OCI-LY7 (cell line): Measurements from ENCODE around the gene TECRL. TPM values are rescaled to one million over a fixed set of nuclear protein-coding genes. Genes with fewer than 3 reads are reported as not detected.

Experiments used
- BruUV-seq: library from RNA; stranded (reverse); fragments of 400-500 nt; replicated peaks from 2 replicates; lab custom pipeline; 2021; lab: Mats Ljungman, UMichigan
- CTCF ChIA-PET: fragments of 300-600 bp; sonication (Branson Sonifier 250); formaldehyde crosslinking; loops from one replicate; lab custom pipeline; 2022; ENCODE audit warnings: antibody characterized with exemption; ENCODE audit not compliant: unreplicated experiment; lab: Charles Lee
- POLR2A ChIA-PET: fragments of 300-600 bp; sonication (Branson Sonifier 250); formaldehyde crosslinking; loops from one replicate; lab custom pipeline; 2022; ENCODE audit warnings: antibody characterized with exemption; lab: Charles Lee
- DNase-seq: peaks from one replicate; pipeline ENCODE4 v3.0.0-alpha.2; 2015; ENCODE audit warnings: low spot score
- H2AFZ ChIP-seq: fragments of 200-600 bp; sonication (generic), shearing (Covaris generic); 2 replicates; pipeline ENCODE4 v1.6.1; 2014; ENCODE audit warnings: mild to moderate bottlenecking, antibody characterized with exemption, low read length, moderate library complexity
- H3K27ac ChIP-seq: fragments of 200-600 bp; sonication (generic); 2 replicates; pipeline ENCODE4 v1.5.1; 2014; ENCODE audit warnings: mixed run types, low read depth, mild to moderate bottlenecking, moderate library complexity, low read length, inconsistent platforms; ENCODE audit not compliant: poor library complexity, severe bottlenecking
- H3K36me3 ChIP-seq: fragments of 200-600 bp; sonication (generic); 2 replicates; pipeline ENCODE4 v1.6.1; 2014; ENCODE audit warnings: mild to moderate bottlenecking, antibody characterized with exemption, low read length, moderate library complexity, mixed read lengths; ENCODE audit not compliant: insufficient read depth
- H3K4me1 ChIP-seq: fragments of 200-600 bp; sonication (generic); 2 replicates; pipeline ENCODE4 v1.5.1; 2014; ENCODE audit warnings: mild to moderate bottlenecking, low read length; ENCODE audit not compliant: insufficient read depth, poor library complexity, severe bottlenecking
- H3K4me2 ChIP-seq: fragments of 200-600 bp; sonication (generic); 2 replicates; pipeline ENCODE4 v1.6.1; 2014; ENCODE audit warnings: mild to moderate bottlenecking, low read length
- H3K4me3 ChIP-seq: fragments of 200-600 bp; sonication (generic); 2 replicates; pipeline ENCODE4 v1.5.1; 2014; ENCODE audit warnings: mild to moderate bottlenecking, low read depth, low read length; ENCODE audit not compliant: poor library complexity, severe bottlenecking
- H3K79me2 ChIP-seq: fragments of 200-600 bp; sonication (generic); 2 replicates; pipeline ENCODE4 v1.6.1; 2016; ENCODE audit warnings: low read depth, mild to moderate bottlenecking, low read length, moderate library complexity, mixed read lengths; ENCODE audit not compliant: insufficient read depth
- H3K9me2 ChIP-seq: fragments of 200-600 bp; sonication (generic); 2 replicates; pipeline ENCODE4 v1.6.1; 2016; ENCODE audit warnings: mild to moderate bottlenecking, low read length, mixed read lengths; ENCODE audit not compliant: insufficient read depth
- H3K9me3 ChIP-seq: fragments of 200-600 bp; sonication (generic); 2 replicates; pipeline ENCODE4 v1.6.1; 2014; ENCODE audit warnings: mild to moderate bottlenecking, mixed run types, low read length, mixed read lengths
- H4K20me1 ChIP-seq: fragments of 200-600 bp; sonication (generic); 2 replicates; pipeline ENCODE4 v1.6.1; 2014; ENCODE audit warnings: mild to moderate bottlenecking, antibody characterized with exemption, low read length, moderate library complexity, mixed read lengths; ENCODE audit not compliant: insufficient read depth
- EZH2phosphoT487 ChIP-seq: fragments of 200-600 bp; sonication (generic); IDR thresholded peaks from 2 replicates; pipeline ENCODE4 v1.6.1; 2018; ENCODE audit warnings: low read depth, borderline replicate concordance, mild to moderate bottlenecking, mixed run types, antibody characterized with exemption, low read length, moderate library complexity, mixed read lengths
- intact Hi-C: fragments of 100-400 bp; cut with micrococcal nuclease; formaldehyde crosslinking; loops from one replicate; pipeline ENCODE4 v1.10.0; 2022; ENCODE audit not compliant: unreplicated experiment
- total RNA-seq, 2 experiments: library from RNA; depleted of rRNA in 1 of 2; stranded (reverse); fragments of >200 nt in 1 of 2; shearing (Covaris generic) in 1 of 2; gene quantifications; 2 replicates each; pipeline ENCODE4 v1.2.3, GENCODE V29; 2014 to 2022
- TF ChIP-seq, protein P1 (sequence below): fragments of 200-600 bp; sonication (generic); conservative IDR thresholded peaks from 2 replicates; pipeline ENCODE4 v1.5.1; 2014; ENCODE audit warnings: mild to moderate bottlenecking, antibody characterized with exemption, low read length, moderate library complexity, mixed read lengths

The TECRL gene
- total RNA-seq, 2 experiments from 2014 or later = not detected

DNA sequence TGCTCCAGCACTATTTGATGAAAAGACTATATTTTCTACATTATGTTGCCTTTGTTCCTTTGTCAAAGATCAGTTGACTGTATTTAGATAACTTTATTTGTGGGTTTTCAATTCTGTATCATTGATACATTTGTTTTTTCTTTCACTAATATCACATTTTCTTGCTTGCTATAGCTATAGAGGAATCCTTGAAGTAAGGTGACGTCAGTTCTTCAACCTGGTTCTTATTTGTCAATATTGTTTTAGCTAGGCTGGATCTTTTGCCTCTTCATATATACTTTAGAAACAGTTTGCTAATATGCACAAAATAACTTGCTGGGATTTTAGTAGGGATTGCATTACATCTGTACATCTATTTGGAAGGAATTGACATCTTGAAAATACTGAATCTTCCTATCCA lies 21.0 kb downstream of the TECRL start:
- Histone ChIP-seq H3K27ac (no peak overlapping the region), H3K4me2 (no peak overlapping the region), H3K36me3 (no peaks in the 10 kb centered on the region), H3K4me3 (no peak overlapping the region), H2AFZ (no peak overlapping the region), H3K79me2 (no peaks in the 10 kb centered on the region), H4K20me1 (no peaks in the 10 kb centered on the region), H3K4me1 (no peaks in the 10 kb centered on the region), H3K9me2 (no peaks in the 10 kb centered on the region), H3K9me3 (no peaks in the 10 kb centered on the region)
- ChIA-PET CTCF (no interaction called here), POLR2A (no interaction called here)
- BruUV-seq = no TSS peak
- no peak for DNase-seq
- TF ChIP-seq, protein P1, sequence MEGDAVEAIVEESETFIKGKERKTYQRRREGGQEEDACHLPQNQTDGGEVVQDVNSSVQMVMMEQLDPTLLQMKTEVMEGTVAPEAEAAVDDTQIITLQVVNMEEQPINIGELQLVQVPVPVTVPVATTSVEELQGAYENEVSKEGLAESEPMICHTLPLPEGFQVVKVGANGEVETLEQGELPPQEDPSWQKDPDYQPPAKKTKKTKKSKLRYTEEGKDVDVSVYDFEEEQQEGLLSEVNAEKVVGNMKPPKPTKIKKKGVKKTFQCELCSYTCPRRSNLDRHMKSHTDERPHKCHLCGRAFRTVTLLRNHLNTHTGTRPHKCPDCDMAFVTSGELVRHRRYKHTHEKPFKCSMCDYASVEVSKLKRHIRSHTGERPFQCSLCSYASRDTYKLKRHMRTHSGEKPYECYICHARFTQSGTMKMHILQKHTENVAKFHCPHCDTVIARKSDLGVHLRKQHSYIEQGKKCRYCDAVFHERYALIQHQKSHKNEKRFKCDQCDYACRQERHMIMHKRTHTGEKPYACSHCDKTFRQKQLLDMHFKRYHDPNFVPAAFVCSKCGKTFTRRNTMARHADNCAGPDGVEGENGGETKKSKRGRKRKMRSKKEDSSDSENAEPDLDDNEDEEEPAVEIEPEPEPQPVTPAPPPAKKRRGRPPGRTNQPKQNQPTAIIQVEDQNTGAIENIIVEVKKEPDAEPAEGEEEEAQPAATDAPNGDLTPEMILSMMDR = no peak
- no peak for TF ChIP-seq EZH2phosphoT487
- intact Hi-C loops = no loop called here

DNA sequence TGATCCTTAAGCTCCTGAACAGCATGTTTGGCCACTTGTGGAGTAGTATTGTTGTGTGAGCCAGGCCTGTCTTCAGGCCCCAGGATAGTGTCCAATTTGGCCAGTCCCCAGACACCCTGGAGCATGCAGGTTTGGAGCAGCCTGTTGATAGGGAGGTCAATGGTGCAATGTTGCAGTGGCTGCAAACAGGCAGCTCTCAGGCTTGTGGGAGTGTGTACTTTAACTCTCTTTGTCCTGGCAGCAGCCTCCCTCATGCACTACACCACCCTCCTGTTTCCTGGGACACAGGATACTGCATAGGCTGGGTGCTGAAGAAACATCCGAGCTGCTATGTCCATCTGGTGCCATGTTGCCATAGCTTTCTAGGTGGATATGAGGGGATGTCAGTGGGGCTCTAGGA lies 24.0 kb downstream of the TECRL start:
- no peak overlapping the region for H3K27ac ChIP-seq
- no peaks in the 10 kb centered on the region for H3K9me2 ChIP-seq
- TF ChIP-seq, protein P1 = no peak
- TF ChIP-seq EZH2phosphoT487 = no peak
- H3K79me2 ChIP-seq = no peaks in the 10 kb centered on the region
- ChIA-PET POLR2A (interaction anchor here (0.6 kb wide), 1 partner anchor 57 kb away, joined by 3 read pairs; no protein-coding TSS in a partner anchor), CTCF (no interaction called here)
- intact Hi-C loops = no loop called here
- H4K20me1 ChIP-seq = no peaks in the 10 kb centered on the region
- no peaks in the 10 kb centered on the region for H3K9me3 ChIP-seq
- BruUV-seq = no TSS peak
- no peak overlapping the region for H3K4me2 ChIP-seq
- no peak overlapping the region for H3K4me3 ChIP-seq
- H3K4me1 ChIP-seq = no peaks in the 10 kb centered on the region
- no peaks in the 10 kb centered on the region for H3K36me3 ChIP-seq
- DNase-seq = no peak
- H2AFZ ChIP-seq = no peak overlapping the region

DNA sequence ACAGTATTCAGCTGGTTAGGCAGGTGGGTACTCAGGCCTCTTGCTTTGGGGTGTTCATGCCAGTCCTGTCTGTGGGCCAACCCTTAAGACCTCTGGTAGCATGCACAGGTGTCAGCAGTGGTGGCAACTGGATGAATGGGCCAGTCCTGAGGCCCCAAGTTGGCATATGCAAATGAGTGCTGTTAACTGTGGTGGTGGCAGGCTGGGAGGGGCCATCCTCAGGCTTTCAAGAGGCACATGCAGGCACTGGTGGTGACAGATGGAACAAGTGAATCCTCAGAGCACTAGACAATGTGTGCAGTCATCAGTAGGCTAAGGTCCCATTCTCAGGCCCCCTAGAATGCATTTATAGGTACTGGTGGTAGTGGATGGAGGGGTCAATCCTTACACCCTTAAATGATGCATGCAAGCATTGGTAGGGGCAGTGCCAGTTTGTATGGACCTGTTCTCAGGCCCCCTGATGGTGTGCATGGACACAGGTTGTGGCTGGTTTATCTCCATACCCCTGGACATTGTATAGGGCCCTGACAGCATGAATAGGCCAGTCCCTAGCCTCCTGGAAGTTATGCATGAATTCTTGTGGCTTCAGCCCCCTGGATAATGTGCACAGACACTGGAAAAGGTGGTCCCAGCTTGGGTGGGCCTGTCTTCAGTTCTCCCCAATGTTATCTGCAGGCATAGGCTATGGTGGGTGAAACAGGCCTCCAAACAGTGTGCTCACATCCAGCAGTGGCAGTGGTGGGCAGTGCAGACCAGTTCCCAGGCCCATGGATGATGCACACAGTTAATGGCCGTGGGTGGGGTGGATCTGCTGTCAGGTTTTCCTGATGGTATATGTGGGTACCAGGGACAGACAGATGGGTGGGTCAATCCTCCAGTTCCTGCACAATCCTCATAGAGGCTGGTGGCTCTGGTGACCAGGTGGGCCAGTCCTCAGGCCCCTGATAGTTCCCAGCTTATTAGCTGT lies 24.7 kb downstream of the TECRL start:
- Histone ChIP-seq H2AFZ (no peak overlapping the region), H3K36me3 (no peaks in the 10 kb centered on the region), H3K9me2 (no peaks in the 10 kb centered on the region), H3K9me3 (no peaks in the 10 kb centered on the region), H3K4me3 (no peak overlapping the region), H4K20me1 (no peaks in the 10 kb centered on the region), H3K4me1 (no peaks in the 10 kb centered on the region), H3K79me2 (no peaks in the 10 kb centered on the region), H3K27ac (no peak overlapping the region), H3K4me2 (no peak overlapping the region)
- BruUV-seq = no TSS peak
- ChIA-PET POLR2A (no interaction called here), CTCF (no interaction called here)
- intact Hi-C loops = no loop called here
- no peak for DNase-seq
- TF ChIP-seq, protein P1 = no peak
- no peak for TF ChIP-seq EZH2phosphoT487
